Activated CD4-positive, CD25-positive, alpha-beta regulatory T cell treated with anti-CD3 and anti-CD28 coated beads, Interleukin-2, amount 50 U/mL, for 72 hours (primary cell): ENCODE measurements around the gene PDXP.
"Not testable (repeated sequence)": the region's sequence is repeated elsewhere in the genome, so short reads cannot be mapped to it uniquely, and the experiment has no call there.

Source experiments
- DNase-seq: peaks from one replicate; pipeline ENCODE4 v3.0.0; 2021

Gene PDXP

DNA sequence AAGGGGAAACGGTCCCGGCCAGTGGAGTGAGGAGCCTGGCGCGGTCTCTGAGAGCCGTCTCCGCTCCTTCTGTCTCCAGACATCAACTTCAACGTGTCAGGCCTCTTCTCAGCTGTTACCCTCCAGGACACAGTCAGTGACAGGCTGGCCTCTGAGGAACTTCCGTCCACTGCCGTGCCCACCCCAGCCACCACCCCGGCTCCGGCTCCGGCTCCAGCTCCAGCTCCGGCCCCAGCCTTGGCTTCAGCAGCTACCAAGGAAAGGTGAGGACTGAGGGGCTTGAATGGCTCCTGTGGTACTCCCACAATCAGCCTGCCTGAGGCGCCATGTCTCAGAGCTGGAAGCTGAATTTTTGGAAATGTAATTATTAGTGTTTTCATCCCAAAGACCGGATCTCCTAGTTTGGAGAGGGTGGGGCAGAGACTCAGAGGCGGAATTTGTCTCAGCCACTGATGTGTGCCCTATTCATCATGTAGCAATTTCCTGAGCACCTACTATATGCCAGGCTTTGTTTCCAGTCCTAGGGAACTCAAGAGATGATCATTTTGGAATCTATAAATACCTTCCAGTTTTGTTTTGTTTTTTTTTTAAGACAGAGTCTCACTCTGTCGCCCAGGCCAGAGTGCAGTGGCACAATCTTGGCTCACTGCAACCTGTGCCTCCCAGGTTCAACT lies 7.9 kb upstream of the PDXP start:
- DNase-seq: no peak

DNA sequence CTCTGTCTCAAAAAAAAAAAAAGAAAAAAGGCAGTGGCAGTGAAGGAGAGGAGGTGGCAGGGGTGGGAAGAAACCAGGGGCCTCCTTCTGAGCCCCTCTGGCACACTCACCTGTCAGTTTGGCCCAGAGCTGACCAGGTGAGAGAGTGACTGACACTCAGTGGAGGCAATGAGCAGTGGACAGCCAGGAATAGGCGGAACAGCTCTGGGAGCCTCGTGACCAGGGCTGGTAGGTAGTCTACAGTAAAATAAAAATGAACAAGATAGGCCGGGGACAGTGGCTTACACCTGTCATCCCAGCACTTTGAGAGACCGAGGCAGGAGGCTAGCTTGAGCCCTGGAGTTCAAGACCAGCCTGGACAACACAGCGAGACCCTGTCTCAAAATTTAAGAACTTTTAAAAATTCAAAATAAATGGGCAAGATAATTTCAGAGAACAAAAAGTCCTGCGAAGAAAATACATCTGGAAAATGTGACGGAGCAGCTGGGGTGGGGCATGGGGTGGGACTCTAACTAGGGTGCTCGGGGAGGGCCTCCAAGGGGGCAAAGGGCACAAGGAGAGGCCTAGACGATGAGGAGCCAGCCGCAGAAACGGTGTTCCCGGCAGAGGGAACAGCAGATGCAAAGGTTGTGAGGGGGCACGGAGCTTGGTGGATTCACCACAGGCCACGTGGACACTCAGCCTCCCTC lies 3.8 kb upstream of the PDXP start:
- no peak for DNase-seq

DNA sequence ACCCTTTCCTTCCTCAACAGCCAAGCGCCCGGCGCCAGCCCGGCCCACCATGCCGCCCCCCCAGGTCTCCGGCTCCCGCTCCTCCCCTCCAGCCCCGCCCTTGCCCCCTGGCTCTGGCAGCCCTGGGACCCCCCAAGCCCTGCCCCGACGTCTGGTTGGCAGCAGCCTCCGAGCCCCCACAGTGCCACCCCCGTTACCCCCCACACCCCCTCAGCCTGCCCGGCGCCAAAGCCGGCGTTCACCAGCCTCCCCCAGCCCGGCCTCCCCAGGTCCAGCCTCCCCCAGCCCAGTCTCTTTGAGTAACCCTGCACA lies 3.3 kb upstream of the PDXP start:
- no peak for DNase-seq

DNA sequence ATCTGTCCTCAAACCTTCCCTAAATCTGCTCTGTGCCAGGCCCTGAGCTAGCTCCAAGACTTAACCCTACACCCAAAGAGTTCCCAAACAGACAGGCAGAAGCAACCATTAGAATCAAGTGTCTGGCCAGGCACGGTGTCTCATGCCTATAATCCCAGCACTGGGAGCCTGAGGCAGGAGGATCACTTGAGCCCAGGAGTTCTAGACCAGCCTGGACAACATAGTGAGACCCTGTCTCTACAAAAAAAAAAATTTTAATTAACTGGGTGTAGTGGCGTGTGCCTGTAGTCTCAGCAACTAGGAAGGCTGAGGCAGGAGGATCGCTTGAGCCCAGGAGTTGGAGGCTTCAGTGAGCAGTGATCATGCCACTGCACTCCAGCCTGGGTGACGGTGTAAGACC lies 1.9 kb upstream of the PDXP start:
- not testable (repeated sequence) for DNase-seq

DNA sequence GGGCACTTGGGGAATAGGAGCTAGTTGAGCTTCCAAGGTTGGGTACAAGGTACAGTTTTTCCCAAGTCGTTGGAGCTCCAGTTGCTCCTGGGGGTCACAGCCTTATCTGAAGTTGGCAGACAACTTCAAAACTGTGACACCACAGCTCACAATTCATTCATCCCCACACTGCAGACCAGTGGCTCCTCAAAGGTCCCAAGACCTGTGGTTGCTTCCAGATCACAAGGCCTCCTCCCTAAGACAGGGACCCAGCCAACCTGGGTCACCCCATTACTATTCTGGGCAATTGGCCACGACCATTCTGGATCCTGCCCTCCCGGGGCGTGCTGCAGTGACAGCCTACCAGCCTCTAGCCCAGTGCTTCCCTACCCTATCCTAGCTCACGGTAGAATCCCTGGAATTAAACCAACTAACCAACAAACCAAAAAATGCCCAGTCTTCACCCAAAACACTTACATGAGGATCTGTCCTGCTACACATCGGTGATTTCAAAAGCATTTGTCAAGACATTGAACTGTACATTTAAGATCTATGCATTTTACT lies 862 bp upstream of the PDXP start:
- DNase-seq: no peak

DNA sequence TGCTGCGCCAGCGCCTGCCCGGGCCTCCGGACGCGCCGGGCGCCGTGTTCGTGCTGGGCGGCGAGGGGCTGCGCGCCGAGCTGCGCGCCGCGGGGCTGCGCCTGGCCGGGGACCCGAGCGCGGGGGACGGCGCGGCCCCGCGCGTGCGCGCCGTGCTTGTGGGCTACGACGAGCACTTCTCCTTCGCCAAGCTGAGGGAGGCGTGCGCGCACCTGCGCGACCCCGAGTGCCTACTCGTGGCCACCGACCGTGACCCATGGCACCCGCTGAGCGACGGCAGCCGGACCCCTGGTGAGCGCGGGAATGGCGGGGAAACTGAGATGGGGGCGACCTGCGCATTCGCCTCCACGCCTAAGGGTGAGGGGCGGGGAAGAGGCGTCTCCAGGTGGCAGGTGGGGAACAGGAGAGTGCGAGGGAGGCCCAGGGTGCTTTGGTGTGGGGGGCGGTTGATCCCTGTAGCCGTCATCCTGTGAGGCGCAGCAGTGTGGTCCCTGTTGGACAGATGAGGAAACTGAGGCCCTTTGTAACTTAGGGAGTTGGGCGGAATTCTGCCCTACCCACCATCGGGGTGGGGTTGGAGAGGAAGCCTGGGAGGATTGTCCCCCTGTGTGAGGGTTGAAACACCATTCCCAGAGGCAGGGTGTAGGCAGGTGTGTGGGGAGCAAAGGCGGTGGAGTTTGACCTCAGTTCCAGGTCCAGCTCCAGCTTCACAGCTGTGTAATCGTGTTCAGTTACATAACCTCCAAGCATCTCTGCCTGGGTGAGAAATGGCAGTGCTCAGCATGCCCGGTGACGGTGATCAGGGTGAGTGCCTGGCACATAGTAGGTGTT lies 758 bp downstream of the PDXP start:
- peak; percentile 49 for DNase-seq

DNA sequence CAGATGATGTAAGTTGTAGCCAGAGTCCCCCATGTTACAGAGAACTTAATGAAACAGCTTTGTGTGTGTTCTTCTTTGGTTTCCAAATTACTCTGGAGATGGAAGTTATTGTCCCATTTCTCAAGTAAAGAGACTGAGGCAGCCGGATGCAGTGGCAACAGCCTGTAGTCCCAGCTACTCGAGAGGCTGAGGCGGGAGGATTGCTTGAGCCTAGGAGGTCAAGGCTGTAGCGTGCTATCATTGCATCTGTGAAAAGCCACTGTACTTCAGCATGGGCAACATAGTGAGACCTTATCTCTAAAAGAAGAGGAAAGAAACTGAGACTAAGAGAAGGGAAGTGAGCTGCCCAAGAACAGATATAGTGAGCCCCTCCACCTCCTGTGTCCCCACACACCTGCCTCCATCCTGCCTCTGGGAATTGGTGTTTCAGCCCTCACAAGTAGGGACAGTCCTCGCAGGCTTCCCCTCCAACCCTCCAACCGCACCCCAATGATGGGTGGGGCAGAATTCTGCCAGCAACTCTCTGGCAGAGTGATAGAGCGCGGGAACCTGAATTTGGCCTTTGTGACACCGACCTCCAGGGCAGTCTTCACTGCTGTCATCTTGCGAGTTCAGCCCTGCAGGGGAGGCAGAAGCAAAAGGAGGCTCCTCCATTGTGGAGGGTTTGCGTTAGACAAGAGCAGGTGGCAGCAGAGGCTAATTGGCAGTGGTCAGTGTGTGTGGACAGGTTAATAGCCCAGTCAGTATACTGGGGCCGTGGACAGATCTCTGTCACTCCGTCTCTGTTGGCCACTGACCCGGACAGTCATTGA lies 1.6 kb downstream of the PDXP start:
- DNase-seq: no peak

DNA sequence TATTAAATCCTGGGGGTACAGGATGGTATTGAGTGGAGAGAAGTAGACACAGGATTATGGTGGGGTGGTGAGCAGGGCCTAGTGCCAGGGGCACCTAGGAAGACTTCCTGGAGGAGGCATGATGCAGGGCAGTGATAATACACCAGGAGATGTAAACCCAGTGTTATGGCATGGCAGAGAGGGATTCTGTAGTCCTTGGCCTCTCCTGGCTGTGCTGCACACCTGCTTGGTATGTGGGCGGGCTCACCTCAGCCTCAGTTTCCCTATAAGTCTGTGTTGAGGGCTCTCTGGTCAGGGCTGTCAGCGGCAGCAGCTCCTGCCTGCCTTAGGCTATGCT lies 2.2 kb downstream of the PDXP start:
- no peak for DNase-seq

DNA sequence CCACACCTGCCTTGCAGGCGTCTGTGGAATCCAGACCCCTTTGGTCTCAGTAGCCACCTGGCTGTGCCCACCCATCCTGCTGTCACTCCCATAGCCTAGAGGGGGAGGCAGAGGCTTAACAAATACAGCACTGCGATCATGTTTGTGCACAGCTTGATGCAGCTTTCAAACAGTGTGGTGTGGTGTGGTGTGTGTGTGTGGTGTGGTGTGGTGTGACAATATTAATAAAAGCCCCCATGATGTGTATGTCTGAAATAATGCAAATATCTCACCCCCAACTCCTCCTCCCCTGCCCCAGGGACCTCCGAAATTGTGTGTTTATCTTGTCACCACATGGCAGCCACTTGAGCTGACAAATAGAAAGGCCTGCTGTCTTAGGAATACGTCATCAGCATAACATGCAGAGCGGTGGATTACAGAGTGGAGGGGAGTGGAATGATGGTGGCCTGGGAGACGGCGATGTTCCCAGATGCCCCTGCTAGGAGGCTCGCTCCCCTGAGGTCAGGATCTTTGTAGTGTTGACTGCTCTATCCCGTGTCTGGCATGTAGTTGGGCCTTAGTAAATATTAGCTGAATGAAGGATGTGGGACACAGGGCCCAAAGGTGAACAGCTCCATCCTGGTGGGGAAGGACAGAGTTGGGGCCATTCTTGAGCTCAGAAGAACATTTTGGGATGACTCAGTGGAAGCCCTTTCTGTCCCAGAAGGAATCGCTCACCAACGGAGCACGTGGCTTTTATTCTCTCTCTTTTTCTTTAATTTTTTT lies 2.8 kb downstream of the PDXP start:
- DNase-seq: no peak

DNA sequence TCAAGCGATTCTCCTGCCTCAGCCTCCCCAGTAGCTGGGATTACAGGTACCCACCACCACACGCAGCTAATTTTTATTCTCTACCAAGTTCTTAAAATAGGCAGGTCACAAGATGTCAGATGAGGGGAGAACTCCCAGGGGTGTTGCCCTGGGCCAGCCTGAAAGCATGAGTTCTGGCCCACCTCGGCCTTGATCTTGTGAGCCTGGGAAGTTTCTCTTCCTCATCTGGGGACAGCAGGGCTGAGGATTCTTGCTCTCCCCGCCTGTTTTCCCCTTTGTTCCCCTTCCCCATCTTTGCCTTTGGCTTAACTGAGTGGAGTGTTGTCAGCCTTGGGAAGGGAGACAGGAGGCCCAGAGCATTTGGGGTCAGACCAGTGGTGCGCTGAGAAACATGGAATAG lies 3.5 kb downstream of the PDXP start:
- DNase-seq: no peak

DNA sequence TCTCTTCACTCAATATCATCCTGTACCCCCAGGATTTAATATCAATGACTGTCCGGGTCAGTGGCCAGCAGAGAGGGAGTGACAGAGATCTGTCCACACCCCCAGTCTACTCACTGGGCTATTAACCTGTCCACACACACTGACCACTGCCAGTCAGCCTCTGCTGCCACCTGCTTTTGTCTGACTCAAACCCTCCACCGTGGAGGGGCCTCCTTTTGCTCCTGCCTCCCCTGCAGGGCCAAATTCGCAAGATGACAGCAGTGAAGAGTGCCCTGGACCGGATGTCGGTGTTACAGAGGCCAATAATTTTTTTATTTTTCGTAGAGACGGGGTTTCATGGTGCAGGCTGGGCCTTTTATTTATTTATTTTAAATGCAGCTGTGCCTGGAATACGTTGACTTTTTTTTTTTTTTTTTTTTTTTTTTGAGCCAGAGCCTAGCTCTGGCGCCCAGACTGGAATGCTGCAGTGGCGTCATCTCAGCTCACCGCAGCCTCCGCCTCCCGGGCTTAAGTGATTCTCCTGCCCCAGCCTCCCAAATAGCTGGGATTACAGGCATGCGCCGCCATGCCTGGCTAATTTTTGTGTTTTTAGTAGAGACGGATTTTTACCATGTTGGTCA lies 5.1 kb downstream of the PDXP start:
- no peak for DNase-seq

DNA sequence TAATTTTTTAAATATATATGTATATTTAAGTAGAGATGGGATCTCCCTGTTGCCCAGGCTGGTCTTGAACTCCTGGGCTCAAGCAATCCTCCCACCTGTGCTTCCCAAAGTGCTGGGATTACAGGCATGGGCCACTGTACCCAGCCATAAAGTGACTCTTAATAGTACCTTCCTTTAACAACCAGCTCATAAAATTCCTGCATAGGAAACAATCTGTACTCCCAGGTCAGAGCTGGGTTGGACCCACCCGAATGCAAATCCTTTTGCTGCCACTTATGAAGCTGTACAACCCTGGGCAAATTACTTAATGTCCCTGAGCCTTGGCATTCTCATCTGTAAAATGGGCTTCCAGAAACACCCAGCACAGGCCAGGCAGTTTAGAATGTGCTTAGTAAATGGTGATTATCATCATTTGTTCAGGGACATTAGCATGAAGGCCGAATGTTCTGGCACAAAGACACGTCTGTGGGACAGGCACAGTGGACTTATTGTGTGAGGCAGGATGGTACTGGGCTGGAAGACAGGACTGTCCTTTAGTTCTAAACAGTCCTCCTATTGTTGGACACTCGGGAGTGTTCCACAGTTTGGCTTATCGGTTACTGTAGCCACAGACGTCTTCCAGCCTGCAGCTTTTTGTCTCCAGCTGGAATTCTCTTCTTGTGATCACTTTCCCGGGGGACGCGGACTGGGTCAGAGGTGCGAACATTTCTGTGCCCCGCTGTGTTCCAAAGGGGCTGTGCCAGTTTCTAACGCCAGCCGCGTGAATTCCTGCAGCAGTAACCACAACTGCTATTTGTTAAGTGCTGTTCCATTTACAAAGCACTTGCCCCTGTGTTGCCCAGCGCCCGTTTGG lies 6.0 kb downstream of the PDXP start:
- no peak for DNase-seq

DNA sequence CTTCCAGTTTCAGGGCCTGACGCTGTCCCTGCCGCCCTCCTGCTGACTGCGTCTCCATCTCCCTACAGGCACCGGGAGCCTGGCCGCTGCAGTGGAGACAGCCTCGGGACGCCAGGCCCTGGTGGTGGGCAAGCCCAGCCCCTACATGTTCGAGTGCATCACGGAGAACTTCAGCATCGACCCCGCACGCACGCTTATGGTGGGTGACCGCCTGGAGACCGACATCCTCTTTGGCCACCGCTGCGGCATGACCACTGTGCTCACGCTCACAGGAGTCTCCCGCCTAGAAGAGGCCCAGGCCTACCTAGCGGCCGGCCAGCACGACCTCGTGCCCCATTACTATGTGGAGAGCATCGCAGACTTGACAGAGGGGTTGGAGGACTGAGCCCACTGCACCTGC lies 7.0 kb downstream of the PDXP start:
- no peak for DNase-seq

DNA sequence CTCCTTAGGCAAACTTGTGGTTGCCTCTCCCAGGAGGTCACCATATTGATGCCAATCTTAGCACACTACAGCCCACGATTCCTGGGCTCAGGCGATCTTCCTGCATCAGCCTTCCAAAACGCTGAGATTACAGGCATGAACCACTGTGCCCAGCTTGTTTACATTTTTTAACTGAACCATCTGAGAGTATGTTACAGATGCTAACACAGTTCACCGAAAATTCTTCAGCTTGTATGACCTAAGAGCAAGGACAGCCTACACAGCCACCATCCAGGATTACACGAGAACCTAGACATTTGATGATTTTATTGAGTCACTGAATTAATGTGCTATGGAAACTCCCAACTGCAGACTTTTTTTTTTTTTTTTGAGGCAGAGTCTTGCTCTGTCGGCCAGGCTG lies 11.1 kb downstream of the PDXP start:
- DNase-seq: no peak

DNA sequence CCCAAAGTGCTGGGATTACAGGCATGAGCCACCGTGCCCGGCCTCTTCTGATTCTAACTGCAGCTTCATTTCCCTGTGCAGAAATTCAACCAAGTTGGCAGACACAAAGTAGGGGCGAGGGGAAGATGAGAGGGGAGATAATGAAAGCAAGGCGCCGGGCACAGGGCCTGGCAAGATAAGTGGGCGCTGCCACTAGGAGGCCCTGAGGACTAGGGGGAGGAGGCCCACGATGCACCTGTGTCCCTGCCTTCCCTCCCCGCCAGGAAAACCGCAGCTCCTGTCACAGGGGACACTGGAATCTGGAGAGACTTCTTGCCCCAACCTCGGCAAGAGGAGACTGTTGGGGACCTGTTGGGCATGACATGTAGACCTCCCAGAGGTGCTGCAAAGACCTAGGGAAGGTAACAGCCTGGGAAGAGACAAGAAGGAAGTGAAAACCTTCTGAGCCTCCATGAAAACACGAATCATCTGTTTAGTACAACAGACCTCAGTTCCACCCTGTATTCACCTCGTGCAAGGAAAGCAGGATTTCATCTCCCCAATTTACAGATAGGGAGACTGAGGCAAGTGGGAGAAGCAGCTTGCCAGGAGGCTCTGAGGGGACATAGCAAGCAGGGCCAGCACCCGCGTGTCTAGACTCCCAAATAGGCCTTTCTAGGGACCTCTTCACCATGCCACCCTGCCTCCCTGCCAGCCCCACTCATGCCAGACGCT lies 13.8 kb downstream of the PDXP start:
- DNase-seq: no peak

DNA sequence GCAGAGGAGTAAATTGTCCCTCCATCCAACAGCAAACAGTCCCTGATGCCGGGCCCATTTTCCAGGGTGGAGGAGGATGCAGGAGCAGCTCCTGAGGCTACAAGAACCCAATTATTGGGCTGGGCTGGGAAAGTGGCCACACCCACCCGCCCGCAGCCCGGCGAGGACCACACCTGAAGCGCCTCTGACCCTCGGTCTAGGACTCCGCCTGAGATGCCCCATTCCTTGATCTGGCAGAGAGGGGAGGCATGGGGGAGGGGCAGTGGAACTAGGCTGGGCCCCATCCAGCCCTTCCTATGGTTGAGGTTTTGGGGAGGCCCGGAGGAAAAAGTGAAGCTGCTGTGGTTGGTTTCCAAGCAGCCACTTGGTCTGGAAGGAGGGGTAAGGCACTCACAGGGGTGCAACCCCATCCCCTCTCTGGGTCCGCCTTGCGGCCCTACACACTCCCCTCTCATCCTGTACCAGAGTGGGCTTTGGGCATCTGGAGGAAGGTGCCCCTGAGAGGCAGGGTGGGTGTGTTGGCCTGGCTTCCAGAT lies 14.5 kb downstream of the PDXP start:
- DNase-seq: no peak

DNA sequence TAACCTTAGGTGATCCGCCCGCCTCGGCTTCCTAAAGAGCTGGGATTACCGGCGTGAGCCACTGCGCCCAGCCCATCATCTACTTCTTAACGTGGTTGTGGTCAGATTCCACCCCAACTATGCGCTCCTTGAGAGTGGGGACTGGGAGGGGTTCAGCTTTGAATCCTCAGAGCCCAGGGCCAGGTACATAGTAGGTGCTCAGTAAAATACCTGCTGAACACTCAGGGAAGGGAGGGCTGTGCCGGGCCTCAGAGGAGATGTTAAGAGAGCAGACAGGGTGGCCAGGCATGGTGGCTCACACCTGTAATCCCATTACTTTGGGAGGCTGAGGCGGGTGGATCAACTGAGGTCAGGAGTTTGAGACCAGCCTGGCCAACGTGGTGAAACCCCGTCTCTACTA lies 15.7 kb downstream of the PDXP start:
- no peak for DNase-seq

DNA sequence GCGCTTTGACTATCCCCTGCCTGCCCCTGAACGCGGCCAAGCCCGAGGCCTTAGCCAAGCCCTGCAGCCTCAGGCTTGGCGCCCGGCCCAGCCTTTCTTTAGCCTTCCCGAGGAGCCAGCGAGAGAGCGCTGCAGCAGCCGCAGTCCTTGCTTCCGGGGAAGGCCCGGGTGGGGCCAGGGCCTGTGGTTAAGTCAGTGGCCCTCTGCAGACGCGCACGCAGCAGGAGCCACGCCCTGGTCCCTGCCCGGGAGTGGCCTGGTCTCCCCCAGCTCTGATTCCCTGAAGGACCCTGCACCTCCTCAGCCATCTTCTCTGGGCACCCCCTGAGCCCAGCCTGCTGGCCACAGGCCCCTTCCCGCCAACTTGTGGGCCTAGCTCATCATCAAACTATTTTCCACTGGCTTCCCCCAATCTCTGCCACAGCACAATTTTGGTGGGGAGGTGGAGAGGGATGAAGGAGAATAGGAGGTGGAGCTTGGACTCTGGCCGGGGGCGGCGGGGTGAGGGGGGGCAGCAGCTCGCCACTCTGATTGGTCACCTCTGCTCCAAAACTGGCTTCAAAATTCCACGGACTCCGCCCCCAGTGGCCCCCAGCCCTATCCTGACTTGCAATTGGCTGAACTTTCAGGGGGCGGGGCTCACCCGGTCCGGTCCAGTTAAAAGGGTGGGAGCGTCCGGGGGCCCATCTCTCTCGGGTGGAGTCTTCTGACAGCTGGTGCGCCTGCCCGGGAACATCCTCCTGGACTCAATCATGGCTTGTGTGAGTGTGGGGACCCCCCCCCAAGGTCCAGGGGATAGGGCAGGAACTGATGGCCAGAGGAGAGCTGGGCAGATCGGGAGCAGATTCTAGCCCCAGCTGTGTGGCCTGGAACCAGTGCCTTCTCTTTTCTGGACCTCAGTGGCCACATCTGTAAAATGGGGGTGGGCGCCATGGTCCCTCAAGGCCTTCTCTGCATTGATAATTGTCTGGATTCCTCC lies 16.7 kb downstream of the PDXP start, which contains the start of gene LGALS1:
TSS of gene LGALS1 (plus strand) at position 686 of the 979 bp plus-strand sequence. CDS start at position 753, 67 bp downstream.
- DNase-seq: peak; percentile 72
